Activated CD8-positive, alpha-beta memory T cell treated with anti-CD3 and anti-CD28 coated beads, Interleukin-2, amount 50 U/mL, for 24 hours (primary cell): ENCODE results near the gene LRRC3.

ENCODE experiments used
- DNase-seq: peaks from one replicate; pipeline ENCODE4 v3.0.0-alpha.2; 2020; ENCODE audit errors: extremely low read depth

LRRC3 gene

DNA sequence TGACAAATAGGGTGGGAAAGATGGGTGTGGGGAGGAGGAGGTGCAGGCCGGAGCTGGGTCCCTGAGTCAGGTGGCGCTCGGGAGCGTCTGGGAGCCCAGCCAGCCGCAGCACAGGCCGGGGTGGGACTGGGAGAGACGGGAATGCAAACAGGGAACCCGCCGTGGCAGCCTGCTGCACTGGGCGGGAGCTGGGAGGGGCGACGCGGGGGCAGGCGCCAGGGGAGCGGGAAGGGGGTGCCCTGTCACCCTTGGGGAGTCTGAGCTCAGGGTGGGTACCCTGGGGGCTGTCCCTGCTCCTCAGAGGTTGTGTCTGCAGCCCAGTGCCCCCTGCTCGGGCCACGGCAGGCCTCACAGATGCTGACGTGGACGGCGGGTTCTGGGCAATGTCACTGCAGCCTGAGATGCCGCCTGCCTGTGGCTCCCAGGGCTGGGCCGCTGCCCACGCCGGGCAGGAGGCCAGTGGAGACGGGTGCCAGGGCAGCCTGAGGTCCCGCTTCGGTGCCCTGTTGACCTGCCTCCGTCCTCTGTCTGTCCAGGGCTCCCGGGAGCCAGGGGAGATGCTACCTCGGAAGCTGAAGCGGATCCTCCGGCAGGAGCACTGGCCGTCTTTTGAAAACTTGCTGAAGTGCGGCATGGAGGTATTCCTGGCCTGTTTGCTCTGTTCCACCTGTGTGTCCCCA is 16.6 kb upstream of the LRRC3 start:
- no peak for DNase-seq

DNA sequence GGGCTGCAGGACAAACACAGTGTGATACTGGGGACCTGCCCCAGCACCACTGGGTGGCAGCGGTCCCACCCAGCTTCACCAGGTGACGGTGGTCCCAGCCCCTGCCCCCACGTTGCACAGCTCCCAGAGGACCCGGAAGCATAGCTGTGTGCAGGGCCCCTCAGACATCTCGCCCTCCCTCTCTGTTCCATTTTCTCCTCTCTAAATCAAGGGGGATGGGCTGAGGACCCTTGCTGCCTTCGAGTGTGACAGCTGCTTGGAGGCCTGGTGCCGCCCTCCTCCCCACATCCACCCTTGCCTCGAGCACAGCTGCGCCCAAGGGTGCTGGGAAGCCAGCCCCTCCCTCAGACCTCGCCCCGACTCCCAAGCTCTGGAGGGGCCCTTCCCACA is 16.1 kb upstream of the LRRC3 start:
- DNase-seq = no peak

DNA sequence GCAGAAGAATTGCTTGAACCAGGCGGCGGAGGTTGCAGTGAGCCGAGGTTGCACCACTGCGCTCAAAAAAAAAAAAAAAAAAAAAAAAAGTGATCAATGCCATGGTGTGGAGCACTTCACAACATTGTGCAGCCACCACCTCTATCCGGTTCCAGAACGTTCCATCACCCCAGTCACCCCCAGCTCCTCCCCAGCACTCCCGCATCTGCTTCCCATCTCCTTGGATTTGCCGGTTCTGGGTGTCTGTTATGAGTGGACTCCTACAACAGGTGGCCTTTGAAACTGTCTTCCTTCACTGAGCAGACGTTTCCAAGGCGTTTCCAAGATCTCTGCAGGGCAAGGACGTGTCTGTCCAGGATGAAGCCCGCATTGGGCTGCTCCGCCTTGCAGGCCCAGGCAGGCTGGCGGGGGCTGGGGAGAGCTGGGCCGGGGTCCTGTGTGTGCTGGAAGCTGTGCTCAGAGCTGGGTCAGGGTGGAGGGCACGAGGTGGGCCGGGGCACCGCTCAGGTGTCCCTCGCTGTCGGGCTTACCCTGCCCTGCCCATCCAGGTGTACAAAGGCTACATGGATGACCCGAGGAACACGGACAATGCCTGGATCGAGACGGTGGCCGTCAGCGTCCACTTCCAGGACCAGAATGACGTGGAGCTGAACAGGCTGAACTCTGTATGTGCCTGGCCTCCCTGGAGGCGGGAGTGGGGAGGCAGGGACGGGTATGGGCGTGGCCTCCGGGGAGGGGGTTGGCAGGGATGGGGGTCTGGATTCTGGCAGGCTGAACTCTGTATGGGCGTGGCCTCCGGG is 14.9 kb upstream of the LRRC3 start:
- DNase-seq = no peak

DNA sequence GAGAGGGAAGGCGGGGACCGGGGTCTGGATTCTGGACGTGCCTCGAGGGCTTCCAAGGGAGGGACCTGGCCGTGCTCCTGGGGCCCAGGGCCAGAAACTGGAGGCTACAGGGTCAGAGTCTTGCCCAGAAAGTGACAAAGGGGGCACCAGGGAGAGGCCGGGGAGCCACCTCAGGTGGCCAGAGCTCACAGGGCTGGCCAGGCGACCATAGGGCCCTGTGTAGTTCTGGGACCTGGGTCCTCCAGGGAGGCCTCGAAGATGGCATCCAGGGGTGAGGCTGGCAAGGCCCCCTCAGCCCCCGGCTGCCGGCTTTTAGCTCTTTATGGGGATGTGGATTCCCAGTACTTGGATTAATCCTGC is 14.3 kb upstream of the LRRC3 start:
- DNase-seq = no peak

DNA sequence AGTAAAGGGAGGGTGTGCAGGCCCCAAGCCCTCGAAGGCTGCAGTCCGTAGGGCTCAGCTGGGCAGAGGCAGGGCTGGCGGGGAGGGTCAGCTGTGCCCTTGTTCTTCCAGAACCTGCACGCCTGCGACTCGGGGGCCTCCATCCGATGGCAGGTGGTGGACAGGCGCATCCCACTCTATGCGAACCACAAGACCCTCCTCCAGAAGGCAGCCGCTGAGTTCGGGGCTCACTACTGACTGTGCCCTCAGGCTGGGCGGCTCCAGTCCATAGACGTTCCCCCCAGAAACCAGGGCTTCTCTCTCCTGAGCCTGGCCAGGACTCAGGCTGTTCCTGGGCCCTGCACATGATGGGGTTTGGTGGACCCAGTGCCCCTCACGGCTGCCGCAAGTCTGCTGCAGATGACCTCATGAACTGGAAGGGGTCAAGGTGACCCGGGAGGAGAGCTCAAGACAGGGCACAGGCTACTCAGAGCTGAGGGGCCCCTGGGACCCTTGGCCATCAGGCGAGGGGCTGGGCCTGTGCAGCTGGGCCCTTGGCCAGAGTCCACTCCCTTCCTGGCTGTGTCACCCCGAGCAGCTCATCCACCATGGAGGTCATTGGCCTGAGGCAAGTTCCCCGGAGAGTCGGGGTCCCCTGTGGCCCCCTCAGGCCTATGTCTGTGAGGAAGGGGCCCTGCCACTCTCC is 13.6 kb upstream of the LRRC3 start:
- DNase-seq = no peak

DNA sequence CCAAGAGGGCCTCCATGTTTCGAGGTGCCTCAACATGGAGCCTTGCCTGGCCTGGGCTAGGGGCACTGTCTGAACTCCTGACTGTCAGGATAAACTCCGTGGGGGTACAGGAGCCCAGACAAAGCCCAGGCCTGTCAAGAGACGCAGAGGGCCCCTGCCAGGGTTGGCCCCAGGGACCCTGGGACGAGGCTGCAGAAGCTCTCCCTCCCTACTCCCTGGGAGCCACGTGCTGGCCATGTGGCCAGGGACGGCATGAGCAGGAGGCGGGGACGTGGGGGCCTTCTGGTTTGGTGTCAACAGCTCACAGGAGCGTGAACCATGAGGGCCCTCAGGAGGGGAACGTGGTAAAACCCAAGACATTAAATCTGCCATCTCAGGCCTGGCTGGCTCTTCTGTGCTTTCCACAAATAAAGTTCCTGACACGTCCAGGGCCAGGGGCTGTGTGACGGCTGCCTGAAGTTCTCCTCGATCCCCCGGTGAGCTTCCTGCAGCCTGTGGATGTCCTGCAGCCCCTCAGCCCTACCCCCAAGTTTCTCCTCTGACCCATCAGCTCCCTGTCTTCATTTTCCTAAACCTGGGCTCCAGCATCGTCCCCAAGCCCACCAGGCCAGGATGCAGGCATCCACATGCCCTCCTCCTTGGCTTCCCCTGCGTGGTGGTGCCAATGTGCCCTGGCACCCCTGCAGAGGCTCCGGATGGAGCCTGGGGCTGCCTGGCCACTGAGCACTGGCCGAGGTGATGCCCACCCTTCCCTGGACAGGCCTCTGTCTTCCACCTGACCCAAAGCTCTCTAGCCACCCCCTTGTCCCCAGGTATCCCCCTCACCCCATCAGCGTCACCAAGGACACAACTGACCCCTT is 12.8 kb upstream of the LRRC3 start:
- no peak for DNase-seq

DNA sequence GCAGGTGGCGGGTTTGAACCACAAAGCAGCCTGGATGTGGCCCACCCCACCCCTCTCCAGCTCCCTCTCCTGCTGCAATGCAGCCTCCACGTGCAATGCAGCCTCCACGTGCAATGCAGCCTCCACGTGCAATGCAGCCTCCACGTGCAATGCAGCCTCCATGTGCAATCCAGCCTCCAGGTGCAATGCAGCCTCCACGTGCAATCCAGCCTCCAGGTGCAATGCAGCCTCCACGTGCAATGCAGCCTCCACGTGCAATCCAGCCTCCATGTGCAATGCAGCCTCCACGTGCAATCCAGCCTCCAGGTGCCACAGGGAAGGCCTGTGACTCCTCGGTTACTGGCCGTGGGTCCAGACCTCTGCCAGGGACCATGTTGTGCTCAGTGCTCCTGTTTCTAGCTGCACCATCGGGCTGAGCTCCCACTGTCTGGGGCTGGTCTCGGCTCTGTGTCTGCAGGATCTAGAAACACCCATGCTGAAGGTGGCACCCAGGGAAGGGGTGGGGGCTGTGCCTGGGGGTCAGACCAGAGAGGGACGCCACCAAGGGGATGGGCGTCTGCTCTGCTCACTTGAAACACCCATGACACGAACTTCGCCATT is 11.9 kb upstream of the LRRC3 start:
- DNase-seq = no peak

DNA sequence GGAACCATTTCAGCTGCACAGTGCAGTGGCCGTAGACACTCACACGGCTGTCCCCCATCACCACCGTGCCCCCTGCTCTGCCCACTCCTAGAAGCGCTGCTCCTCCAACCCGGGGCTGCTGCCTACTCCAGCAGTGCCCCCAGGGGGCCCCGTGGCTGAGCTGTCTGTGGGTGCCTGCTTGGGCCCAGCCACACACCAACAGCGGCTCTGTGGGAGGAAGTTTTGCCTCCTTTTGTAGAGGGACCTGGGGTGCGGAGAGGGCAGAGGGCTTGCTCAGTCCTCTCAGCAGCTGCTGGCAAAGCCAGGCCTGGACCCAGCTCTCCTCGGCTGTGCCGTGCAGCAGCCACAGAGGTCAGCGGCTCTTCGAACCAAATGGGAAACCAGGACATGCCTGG is 11.4 kb upstream of the LRRC3 start:
- no peak for DNase-seq

DNA sequence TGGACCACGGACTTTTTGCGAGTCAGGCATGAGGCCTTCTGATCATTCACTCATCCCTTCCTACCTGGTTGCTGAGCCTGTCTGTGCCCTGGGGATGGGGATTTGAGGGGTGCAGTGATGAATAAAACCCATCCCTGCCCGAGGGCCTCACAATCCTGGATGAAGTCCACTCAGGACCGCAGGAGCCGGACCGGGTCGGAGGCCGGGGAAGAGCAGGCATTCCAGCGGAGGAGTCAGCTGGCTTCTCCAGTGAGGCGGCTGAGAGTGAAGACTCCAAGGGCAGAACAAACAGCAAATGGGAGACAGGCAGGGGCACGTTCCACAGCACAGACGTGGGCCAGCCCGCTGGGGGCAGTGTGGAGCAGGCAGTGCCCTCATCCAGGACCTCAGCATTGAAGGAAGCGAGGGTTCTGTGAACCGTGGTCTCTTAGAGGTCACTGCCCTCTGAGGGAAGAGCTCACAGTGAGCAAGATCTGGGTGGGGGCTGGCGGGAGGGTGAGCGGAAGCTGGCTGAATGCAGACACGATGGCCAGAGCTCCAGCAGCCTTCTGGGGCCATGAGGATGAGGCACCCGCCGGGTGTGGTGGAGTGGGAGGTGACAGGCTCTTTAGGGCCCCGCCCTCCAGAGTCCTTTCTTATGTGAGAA is 10.9 kb upstream of the LRRC3 start:
- DNase-seq = no peak

DNA sequence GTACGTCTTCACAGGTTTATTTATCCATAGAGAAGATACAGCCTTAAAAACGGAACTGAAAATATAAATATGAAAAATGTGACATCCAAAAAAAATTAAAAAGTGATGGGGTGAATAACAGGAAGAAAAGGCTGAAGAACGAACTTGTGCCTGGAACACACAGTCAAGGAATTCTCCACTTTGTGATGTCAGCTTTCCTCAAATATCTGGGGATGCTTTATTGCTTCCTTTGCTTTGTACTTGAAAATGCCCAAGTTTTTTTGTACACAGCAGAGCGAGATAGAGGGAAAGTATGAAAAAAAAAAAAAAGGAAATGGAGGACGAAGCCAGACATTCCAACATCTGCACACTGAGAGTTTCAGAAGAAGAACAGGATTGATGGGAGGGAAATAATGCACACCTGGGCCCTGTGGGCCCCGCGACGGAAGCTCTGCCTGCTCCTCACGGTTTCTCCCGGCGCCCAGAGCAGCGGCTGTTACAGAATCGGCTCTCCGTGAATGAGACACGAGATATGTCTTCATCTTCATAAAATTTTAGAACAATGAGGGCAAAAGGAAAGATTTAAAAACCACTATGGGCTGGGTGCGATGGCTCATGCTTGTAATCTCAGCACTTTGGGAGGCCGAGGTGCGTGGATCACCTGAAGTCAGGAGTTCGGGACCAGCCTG is 10.0 kb upstream of the LRRC3 start:
- no peak for DNase-seq

DNA sequence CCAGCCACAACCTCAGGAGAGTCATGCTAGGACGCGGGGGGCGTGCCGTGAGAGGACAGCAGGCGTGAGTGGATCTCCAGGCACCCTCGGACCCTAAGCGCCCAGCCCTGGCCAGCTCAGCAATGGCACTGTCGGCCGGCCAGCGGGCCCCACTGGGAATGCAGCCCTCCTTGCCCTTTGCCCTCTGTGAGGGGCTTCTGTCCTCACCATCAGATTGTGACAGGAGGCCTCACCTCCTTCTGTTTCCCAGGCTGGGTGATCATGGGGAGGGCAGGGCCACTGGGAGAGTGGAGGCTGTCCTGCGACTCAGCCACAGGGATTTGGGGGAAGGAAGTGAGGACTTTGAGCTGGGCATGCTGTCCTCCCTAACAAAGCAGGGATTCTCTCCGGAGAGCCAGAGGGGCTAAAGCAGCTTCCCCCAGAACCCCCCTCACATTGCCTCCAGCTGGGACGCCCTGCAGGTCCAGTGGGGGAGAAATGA is 6.6 kb upstream of the LRRC3 start:
- DNase-seq = no peak

DNA sequence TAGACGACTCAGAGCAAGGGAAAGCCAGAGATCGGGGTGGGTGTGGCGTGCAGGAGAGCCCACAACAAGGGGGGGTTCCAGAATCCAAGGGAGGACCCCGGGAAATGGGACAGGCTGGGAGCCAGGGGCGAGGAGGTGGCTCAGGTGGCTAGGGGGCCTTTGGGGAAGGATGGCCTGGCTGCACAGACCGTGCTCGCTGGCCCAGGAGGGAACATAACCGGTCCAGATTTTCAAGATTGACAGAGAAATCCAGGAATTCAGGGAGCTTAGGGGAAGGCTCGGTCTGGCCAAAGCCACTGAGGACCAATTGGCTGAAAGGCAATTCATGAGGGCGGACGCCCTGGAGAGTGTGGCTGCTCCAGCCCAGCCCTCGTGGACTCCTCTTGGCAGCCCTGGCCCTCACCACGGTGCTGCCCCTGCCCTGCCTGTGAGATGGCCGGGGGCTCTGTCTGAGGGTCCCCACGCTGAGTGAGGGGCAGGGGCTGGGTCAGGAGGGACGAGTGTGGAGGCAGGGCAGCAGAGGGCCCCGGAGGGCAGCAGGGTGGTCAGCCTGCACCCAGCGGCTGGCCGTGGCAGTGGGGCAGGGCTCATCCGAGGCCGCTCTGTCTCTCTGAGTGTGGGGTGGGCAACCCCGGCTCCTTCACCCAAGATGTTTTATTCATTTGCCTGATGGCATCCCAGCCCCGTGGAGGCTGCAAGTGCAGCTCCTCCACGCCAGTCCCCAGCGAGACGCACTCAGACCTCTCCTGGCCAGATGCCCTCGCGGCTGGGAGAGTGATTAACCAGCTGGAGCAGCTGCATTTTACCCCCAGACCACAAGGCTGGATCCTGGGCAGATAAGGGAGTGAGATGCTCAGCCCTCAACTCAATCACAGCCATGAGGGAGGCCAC is 5.6 kb upstream of the LRRC3 start:
- DNase-seq = no peak

DNA sequence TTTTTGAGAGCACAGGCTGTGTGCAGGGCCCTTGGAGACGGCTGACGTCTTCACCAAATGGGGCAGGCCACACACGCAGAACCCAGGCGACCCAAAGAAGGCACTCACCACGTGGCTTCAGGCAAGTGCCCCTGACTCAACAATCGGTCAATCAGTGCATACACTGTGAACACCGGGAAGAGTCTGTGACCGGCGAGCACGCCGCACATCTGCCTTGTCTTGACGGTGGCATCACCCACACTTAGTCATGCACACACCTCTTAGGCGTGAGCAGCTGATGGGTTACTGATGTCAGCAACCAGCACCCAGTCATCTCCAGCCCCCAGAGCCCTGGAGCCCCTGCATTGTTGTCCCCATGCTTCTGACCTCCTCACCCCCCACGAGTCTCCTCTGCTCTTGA is 4.9 kb upstream of the LRRC3 start:
- DNase-seq = no peak

DNA sequence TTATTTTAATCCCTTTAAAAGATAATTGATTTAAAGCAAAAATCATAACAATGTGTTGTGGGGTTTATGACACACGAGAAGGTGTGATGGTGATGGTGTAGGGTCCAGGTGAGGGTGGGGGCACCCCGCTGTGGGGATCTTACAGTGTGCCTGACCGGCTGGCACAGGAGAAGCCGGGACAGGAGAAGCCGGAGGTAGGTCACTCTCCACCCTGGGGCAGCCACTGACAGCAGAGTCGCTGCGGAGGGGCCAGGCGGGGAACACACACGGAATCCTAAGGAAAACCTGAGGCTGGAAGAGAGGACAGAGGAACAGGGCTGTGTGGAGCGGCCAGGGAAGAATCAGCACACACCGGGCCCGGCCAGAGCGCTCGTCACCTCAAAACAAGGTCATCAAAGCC is 4.3 kb upstream of the LRRC3 start:
- no peak for DNase-seq

DNA sequence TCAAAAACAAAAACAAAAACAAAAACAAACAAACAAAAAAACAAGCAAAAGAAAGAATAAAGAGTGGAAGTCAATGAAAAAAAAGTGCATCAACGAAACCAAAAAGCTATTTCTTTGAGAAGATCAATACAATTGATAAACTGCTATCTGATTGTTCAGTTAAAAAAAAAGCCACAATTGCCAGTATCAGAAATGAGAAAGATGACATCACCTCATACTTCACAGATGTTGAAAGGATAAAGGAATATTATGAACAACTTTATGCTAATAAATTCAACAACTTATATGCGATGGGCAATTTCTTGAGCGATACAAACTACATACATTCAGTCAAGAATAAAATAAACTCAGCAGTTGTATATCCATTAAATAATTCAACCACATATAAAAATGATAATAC is 2.2 kb upstream of the LRRC3 start:
- no peak for DNase-seq

DNA sequence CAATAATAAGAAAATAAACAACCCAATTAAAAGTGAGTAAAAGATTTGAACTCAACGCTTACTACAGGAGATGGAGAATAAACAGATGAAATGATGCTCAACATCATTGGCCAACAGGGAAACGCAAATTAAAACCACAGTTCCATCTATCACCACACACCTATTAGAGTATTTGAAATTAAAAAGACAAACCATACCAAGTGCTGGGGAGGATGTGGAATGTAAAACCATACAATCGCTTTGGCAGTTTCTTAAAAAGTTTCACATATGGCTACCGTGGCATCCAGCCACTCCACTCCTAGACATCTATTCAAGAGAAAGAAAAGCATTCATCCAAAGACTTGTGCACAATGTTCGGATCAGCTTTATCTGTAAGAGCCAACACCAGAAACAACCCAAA is 1.3 kb upstream of the LRRC3 start:
- DNase-seq = no peak

DNA sequence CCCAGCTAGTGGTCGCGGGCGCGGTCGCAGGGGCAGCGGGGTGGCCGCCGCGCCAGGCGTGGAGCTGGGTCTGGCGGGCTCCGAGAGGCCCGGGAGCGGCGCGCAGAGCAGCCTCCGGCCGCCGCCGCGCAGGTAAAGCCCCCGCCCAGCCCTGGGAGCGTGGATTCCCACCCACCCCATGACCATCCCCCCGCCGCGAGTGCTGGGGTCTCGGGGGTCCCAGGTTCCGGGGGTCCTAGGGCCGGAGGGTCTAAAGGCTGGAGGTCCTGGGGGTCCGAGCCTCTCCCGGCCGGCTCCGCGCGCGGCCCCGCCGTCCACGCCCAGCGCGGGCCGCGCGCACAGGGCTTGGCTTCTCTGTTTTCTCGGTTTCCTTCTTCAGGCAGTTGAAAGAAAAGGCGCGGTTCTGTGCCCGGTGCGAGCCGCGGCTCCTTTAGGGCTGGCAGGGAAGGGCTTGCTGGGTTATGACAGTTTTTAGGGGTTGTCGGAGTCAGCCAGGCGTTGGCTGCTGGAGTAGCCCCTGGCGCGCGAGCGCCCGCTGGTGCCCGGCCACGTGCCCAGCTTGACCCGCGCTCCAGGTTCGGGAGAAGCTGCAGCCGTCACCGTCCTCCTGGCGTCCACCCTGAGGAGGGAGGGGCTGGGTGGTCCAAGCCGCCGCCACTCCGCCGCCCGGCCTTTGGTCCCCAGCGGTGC is 359 bp downstream of the LRRC3 start:
- DNase-seq = no peak

DNA sequence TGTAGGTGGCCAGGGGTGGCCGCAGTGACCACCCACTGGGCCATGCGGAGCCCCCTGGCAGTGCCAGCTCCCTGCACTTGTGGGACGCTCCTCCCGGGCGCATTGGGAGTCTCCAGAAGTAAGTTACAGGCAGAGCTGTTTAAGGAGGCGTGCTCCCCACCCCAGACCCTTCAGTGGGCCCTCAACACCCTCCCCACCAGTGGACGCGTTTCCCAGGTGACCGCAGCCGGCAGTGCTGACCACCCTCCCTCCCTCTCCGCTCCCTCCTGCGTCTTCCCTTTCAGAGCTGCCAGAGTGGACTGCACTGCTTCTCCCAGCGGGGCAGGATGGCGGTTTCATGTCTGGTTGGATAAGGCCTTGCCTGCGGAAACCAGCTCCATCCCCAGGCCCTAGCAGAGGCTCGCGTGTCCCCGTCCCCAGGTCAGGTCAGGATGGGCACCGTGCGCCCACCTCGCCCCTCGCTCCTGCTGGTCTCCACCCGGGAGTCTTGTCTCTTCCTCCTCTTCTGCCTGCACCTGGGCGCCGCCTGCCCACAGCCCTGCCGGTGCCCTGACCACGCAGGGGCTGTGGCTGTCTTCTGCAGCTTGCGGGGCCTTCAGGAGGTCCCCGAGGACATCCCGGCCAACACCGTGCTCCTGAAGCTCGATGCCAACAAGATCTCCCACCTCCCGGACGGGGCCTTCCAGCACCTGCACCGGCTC is 1.1 kb downstream of the LRRC3 start:
- DNase-seq = no peak
